Activated naive CD4-positive, alpha-beta T cell treated with anti-CD3 and anti-CD28 coated beads, Interleukin-2, amount 50 U/mL, for 16 hours (primary cell): ENCODE data around the gene MS4A3.
"Not testable (repeated sequence)": the region's sequence is repeated elsewhere in the genome, so short reads cannot be mapped to it uniquely, and the experiment has no call there.

Source experiments
- DNase-seq: peaks from one replicate; pipeline ENCODE4 v3.0.0-alpha.2; 2020

MS4A3 gene

GRCh38 chr11:60056349-60056969 is at the start of gene MS4A3:
TSS of gene MS4A3 (plus strand) at chr11:60056665. CDS start at chr11:60061161, 4,496 bp downstream.
- DNase-seq, result no peak

- no peak for DNase-seq
Measured at GRCh38 chr11:60016881-60017280, 39.6 kb upstream of the MS4A3 start, which contains the start of gene OOSP4B. TSS of gene OOSP4B (plus strand) at chr11:60017181.

- no peak for DNase-seq
Measured at GRCh38 chr11:60018058-60018457, 38.4 kb upstream of the MS4A3 start.

GRCh38 chr11:60020376-60020775 is 36.1 kb upstream of the MS4A3 start:
- not testable (repeated sequence) for DNase-seq

GRCh38 chr11:60029015-60029632 is 27.3 kb upstream of the MS4A3 start:
- DNase-seq, result no peak

- DNase-seq, result no peak
Measured at GRCh38 chr11:60040109-60040508, 16.4 kb upstream of the MS4A3 start, which contains the start of gene OOSP2. TSS of gene OOSP2 (plus strand) at chr11:60040409. CDS start at chr11:60040460, 51 bp downstream.

- not testable (repeated sequence) for DNase-seq
Measured at GRCh38 chr11:60050422-60050821, 6.0 kb upstream of the MS4A3 start.

- DNase-seq, result not testable (repeated sequence)
Measured at GRCh38 chr11:60050839-60051238, 5.6 kb upstream of the MS4A3 start.

- no peak for DNase-seq
Measured at GRCh38 chr11:60059052-60059451, 2.6 kb downstream of the MS4A3 start.

- DNase-seq, result no peak
Measured at GRCh38 chr11:60059521-60060240, 3.2 kb downstream of the MS4A3 start.

GRCh38 chr11:60064111-60064510 is 7.6 kb downstream of the MS4A3 start:
- no peak for DNase-seq

- DNase-seq, result no peak
Measured at GRCh38 chr11:60065801-60066200, 9.3 kb downstream of the MS4A3 start.

- DNase-seq, result no peak
Measured at GRCh38 chr11:60069450-60069849, 13.0 kb downstream of the MS4A3 start.

GRCh38 chr11:60071644-60072043 is 15.2 kb downstream of the MS4A3 start:
- not testable (repeated sequence) for DNase-seq

- no peak for DNase-seq
Measured at GRCh38 chr11:60077216-60077817, 20.9 kb downstream of the MS4A3 start.

- DNase-seq, result no peak
Measured at GRCh38 chr11:60077981-60078380, 21.5 kb downstream of the MS4A3 start.

- no peak for DNase-seq
Measured at GRCh38 chr11:60078745-60079144, 22.3 kb downstream of the MS4A3 start.

- no peak for DNase-seq
Measured at GRCh38 chr11:60080535-60080934, 24.1 kb downstream of the MS4A3 start.

- DNase-seq, result no peak
Measured at GRCh38 chr11:60084631-60085273, 28.3 kb downstream of the MS4A3 start.

- no peak for DNase-seq
Measured at GRCh38 chr11:60085909-60086308, 29.4 kb downstream of the MS4A3 start.

- DNase-seq, result no peak
Measured at GRCh38 chr11:60087239-60087638, 30.8 kb downstream of the MS4A3 start.

GRCh38 chr11:60088364-60088763 is 31.9 kb downstream of the MS4A3 start, which contains the start of gene MS4A2:
TSS of gene MS4A2 (plus strand) at chr11:60088664. CDS start at chr11:60088766, 102 bp downstream.
- DNase-seq, result no peak
